Loucy (cell line): ENCODE data around the gene CAST.

Experiments used
- H2AFZ ChIP-seq: fragments of 200-600 bp; sonication (generic); 2 replicates; pipeline ENCODE4 v1.6.0; 2016; ENCODE audit warnings: antibody characterized with exemption, mild to moderate bottlenecking, low read length, moderate library complexity
- H3F3A ChIP-seq: fragments of 200-600 bp; 2 replicates; pipeline ENCODE4 v1.6.0; 2016; ENCODE audit warnings: antibody characterized with exemption, low read depth, mild to moderate bottlenecking
- H3K27me3 ChIP-seq: fragments of 200-600 bp; sonication (generic); 2 replicates; pipeline ENCODE4 v1.6.1; 2014; ENCODE audit warnings: low read length, mild to moderate bottlenecking; ENCODE audit not compliant: insufficient read depth, poor library complexity, severe bottlenecking
- H3K36me3 ChIP-seq: fragments of 200-600 bp; sonication (generic); 2 replicates; pipeline ENCODE4 v1.6.1; 2016; ENCODE audit warnings: low read length; ENCODE audit not compliant: insufficient read depth
- H3K4me1 ChIP-seq: fragments of 200-600 bp; sonication (generic); 2 replicates; pipeline ENCODE4 v1.5.1; 2014; ENCODE audit warnings: low read length, mild to moderate bottlenecking; ENCODE audit not compliant: insufficient read depth, poor library complexity, severe bottlenecking
- H3K4me2 ChIP-seq: fragments of 200-600 bp; sonication (generic); 2 replicates; pipeline ENCODE4 v1.6.0; 2014; ENCODE audit warnings: antibody characterized with exemption, low read length, low read depth, mild to moderate bottlenecking; ENCODE audit not compliant: poor library complexity, severe bottlenecking
- H3K4me3 ChIP-seq: fragments of 200-600 bp; sonication (generic); 2 replicates; pipeline ENCODE4 v1.5.1; 2014; ENCODE audit warnings: low read length, mild to moderate bottlenecking, mixed read lengths; ENCODE audit not compliant: poor library complexity, severe bottlenecking
- H3K79me2 ChIP-seq: fragments of 200-600 bp; sonication (generic); 2 replicates; pipeline ENCODE4 v1.6.1; 2014; ENCODE audit warnings: low read length; ENCODE audit not compliant: insufficient read depth
- H3K9ac ChIP-seq: fragments of 200-600 bp; sonication (generic); 2 replicates; pipeline ENCODE4 v1.6.0; 2014; ENCODE audit warnings: mild to moderate bottlenecking, low read depth, low read length, moderate library complexity; ENCODE audit not compliant: poor library complexity, severe bottlenecking
- H3K9me2 ChIP-seq: fragments of 200-600 bp; sonication (generic); replicated peaks from 2 replicates; pipeline ENCODE4 v1.6.1; 2016; ENCODE audit warnings: low read depth, low read length, mixed read lengths
- H3K9me3 ChIP-seq: fragments of 200-600 bp; sonication (generic); 2 replicates; pipeline ENCODE4 v1.6.1; 2014; ENCODE audit warnings: mild to moderate bottlenecking, antibody characterized with exemption, low read length, low read depth; ENCODE audit not compliant: insufficient read depth
- H4K20me1 ChIP-seq: fragments of 200-600 bp; sonication (generic); 2 replicates; pipeline ENCODE4 v1.6.0; 2014; ENCODE audit warnings: antibody characterized with exemption, low read length, mild to moderate bottlenecking; ENCODE audit not compliant: insufficient read depth, poor library complexity, severe bottlenecking
- CTCF ChIP-seq: fragments of 200-600 bp; sonication (generic); conservative IDR thresholded peaks from 2 replicates; pipeline ENCODE4 v1.5.1; 2014; ENCODE audit warnings: mild to moderate bottlenecking, antibody characterized with exemption, low read length
- EZH2phosphoT487 ChIP-seq: fragments of 200-600 bp; IDR thresholded peaks from 2 replicates; pipeline ENCODE4 v1.6.1; 2018; ENCODE audit warnings: antibody characterized with exemption, mild to moderate bottlenecking, moderate library complexity, borderline replicate concordance

Gene CAST

GRCh38 chr5:96747720-96748119 lies 85.5 kb downstream of the CAST start:
- Histone ChIP-seq H4K20me1 (no peaks in the 10 kb centered on the region), H3K9me3 (no peaks in the 10 kb centered on the region), H3K9me2 (no peaks in the 10 kb centered on the region), H3K9ac (no peak overlapping the region), H2AFZ (no peak overlapping the region), H3K79me2 (no peaks in the 10 kb centered on the region), H3F3A (peaks cover 6% of the 10 kb centered on the region; the same call in 1 of the 2 replicates), H3K4me3 (no peak overlapping the region), H3K27me3 (no peaks in the 10 kb centered on the region), H3K4me2 (no peak overlapping the region), H3K36me3 (peaks cover 25% of the 10 kb centered on the region; the same call in 1 of the 2 replicates), H3K4me1 (peaks cover 33% of the 10 kb centered on the region)
- no peak for TF ChIP-seq EZH2phosphoT487

GRCh38 chr5:96750110-96750822 lies 88.1 kb downstream of the CAST start:
- Histone ChIP-seq H3K9ac (no peak overlapping the region), H3K4me2 (no peak overlapping the region), H3F3A (peaks cover 6% of the 10 kb centered on the region; the same call in 1 of the 2 replicates)

DNA sequence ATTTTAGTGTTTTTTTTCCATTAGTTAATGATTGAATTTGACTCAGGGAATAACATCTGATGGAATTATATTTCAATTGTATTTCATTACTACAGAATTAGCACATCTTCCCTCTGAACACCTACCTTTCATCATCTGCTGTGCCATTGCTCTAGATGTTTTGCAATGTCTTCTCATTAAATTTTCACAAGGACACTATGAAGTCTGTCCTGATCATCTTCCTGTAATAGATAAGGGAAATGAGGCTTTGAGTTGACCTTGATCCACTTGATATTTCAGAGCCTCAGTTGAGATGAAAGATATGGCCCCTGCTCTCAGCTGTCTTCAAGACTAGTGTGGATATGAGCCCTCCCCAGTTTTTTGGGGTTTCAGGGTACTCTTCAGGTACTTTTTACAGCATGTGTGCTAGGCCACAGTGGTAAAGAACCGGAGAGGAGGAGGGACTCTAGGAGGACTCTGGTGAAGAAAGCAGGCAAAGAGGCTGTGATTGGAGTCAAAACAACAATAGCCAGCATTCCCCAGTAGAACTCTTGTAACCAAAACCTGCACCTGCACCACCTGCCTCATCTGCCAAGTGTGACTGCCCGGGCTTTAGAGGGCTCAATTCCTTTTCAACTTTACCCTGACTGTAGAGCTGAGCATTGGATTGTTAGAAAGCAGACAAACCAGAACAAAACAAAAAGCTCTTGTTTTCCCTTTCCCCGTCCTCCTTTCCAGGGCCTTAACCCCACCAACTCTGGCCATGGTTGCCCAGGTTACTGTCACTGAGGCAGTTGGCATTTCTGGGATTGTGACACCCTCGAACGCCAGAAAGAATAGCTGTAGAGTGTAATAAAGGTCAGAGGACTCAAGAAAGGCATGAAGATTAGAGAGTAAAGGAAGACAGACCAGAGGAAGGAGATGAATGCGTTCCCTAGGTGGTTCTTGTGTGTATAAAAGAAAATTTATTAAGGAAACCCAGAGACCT lies 89.3 kb downstream of the CAST start:
- no peak overlapping the region for H3K4me2 ChIP-seq
- TF ChIP-seq EZH2phosphoT487 (no peak), CTCF (no peak)
- no peaks in the 10 kb centered on the region for H3K27me3 ChIP-seq
- H3K79me2 ChIP-seq, result no peaks in the 10 kb centered on the region
- no peaks in the 10 kb centered on the region for H4K20me1 ChIP-seq
- peaks cover 16% of the 10 kb centered on the region for H3K4me1 ChIP-seq
- no peaks in the 10 kb centered on the region for H3F3A ChIP-seq
- peaks cover 17% of the 10 kb centered on the region; the same call in 1 of the 2 replicates for H3K36me3 ChIP-seq
- H3K9ac ChIP-seq, result no peak overlapping the region
- H3K4me3 ChIP-seq, result no peak overlapping the region
- H2AFZ ChIP-seq, result no peak overlapping the region
- no peaks in the 10 kb centered on the region for H3K9me2 ChIP-seq
- H3K9me3 ChIP-seq, result no peaks in the 10 kb centered on the region

More at GRCh38 chr5:96750110-96750822, 88.1 kb downstream of the CAST start:
- no peak overlapping the region for H3K4me3 ChIP-seq
- peaks cover 17% of the 10 kb centered on the region; the same call in 1 of the 2 replicates for H3K36me3 ChIP-seq
- H4K20me1 ChIP-seq, result no peaks in the 10 kb centered on the region
- H3K9me3 ChIP-seq, result no peaks in the 10 kb centered on the region
- no peaks in the 10 kb centered on the region for H3K9me2 ChIP-seq
- no peak for TF ChIP-seq CTCF
- no peak for TF ChIP-seq EZH2phosphoT487
- no peaks in the 10 kb centered on the region for H3K27me3 ChIP-seq
- H3K79me2 ChIP-seq, result no peaks in the 10 kb centered on the region
- H2AFZ ChIP-seq, result no peak overlapping the region
- H3K4me1 ChIP-seq, result peaks cover 29% of the 10 kb centered on the region
